ENCODE data around the gene SORCS2. TPM values are rescaled to one million over a fixed set of nuclear protein-coding genes. Genes with fewer than 3 reads are reported as not detected.

The SORCS2 gene
- total and polyA plus RNA-seq, 4 donors, result 2.2 to 7.7 (median 2.5) TPM

- H3K9me3 ChIP-seq (ENCODE audit: control insufficient read depth in 4 of 4, insufficient read depth in 3 of 4, low read length in 3 of 4), result peaks cover 0 to 2% (median 0%) of the 10 kb centered on the region in 4 donors
- no peak for ATAC-seq (ENCODE audit: insufficient read depth, low FRiP score)
- no peak overlapping the region for H3K27ac ChIP-seq (ENCODE audit: low read depth in 1 of 2, low read length in 1 of 2)
- H3K4me3 ChIP-seq, result no peak overlapping the region
- H3K27me3 ChIP-seq (ENCODE audit: control insufficient read depth in 3 of 3, insufficient read depth in 3 of 3, low read length in 2 of 3), result no peaks in the 10 kb centered on the region
- DNase-seq, result no peak
- 65% methylated on average over 12 of the region's 12 CpGs for WGBS, 2 donors
- no peak for TF ChIP-seq CTCF (IDR thresholded peaks at IDR 0.05; ENCODE audit: control extremely low read depth, extremely low read depth)
- peaks cover 0 to 3% (median 0%) of the 10 kb centered on the region in 5 donors for H3K4me1 ChIP-seq (ENCODE audit: control insufficient read depth in 5 of 5, insufficient read depth in 5 of 5, low read length in 5 of 5)
- no peak overlapping the region for H3K9ac ChIP-seq (ENCODE audit: insufficient read depth in 1 of 2, low read length in 2 of 2)
- peaks cover 0 to 17% (median 3%) of the 10 kb centered on the region in 4 donors for H3K36me3 ChIP-seq (ENCODE audit: control insufficient read depth in 4 of 4, insufficient read depth in 4 of 4, low read length in 4 of 4)
These were observed 566.9 kb downstream of the SORCS2 start for GRCh38 chr4:7759216-7759615.

DNA sequence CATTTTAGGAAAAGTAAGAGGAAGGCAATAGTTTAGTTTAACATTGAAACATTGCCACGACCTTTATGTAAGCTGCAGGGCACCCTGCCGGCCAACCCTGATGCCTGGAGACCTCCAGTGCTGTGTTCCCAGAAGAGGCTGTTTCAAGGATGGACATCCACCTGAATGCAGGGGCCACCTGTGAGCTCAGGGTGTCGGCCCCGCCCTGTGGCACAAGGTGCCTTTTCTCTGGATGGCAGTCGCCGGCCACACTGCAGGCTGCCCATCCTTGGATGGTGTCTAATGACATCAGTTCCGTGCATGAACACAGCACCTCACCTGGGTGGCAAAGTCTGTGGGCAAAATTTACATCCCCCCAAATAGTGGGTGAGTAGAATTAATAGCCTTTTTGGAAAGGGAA lies 567.3 kb downstream of the SORCS2 start:
- TF ChIP-seq CTCF (IDR thresholded peaks at IDR 0.05; ENCODE audit: control extremely low read depth, extremely low read depth), result no peak
- WGBS, 2 donors, result 91% methylated on average over 7 of the region's 7 CpGs
- Histone ChIP-seq H3K9ac (ENCODE audit: insufficient read depth in 1 of 2, low read length in 2 of 2) (no peak overlapping the region), H3K36me3 (ENCODE audit: control insufficient read depth in 4 of 4, insufficient read depth in 4 of 4, low read length in 4 of 4) (peaks cover 0 to 16% (median 3%) of the 10 kb centered on the region in 4 donors), H3K27ac (ENCODE audit: low read depth in 1 of 2, low read length in 1 of 2) (no peak overlapping the region), H3K4me3 (no peak overlapping the region), H3K4me1 (ENCODE audit: control insufficient read depth in 5 of 5, insufficient read depth in 5 of 5, low read length in 5 of 5) (peaks cover 0 to 3% (median 0%) of the 10 kb centered on the region in 5 donors), H3K9me3 (ENCODE audit: control insufficient read depth in 4 of 4, insufficient read depth in 3 of 4, low read length in 3 of 4) (peaks cover 0 to 2% (median 0%) of the 10 kb centered on the region in 4 donors), H3K27me3 (ENCODE audit: control insufficient read depth in 3 of 3, insufficient read depth in 3 of 3, low read length in 2 of 3) (no peaks in the 10 kb centered on the region)
- no peak for ATAC-seq (ENCODE audit: insufficient read depth, low FRiP score)
- no peak for DNase-seq

- H3K36me3 ChIP-seq (ENCODE audit: control insufficient read depth in 4 of 4, insufficient read depth in 4 of 4, low read length in 4 of 4), result peaks cover 0 to 16% (median 4%) of the 10 kb centered on the region in 4 donors
- peaks cover 0 to 3% (median 0%) of the 10 kb centered on the region in 5 donors for H3K4me1 ChIP-seq (ENCODE audit: control insufficient read depth in 5 of 5, insufficient read depth in 5 of 5, low read length in 5 of 5)
- H3K9ac ChIP-seq (ENCODE audit: insufficient read depth in 1 of 2, low read length in 2 of 2), result no peak overlapping the region
- no peak overlapping the region for H3K4me3 ChIP-seq
- no peaks in the 10 kb centered on the region for H3K27me3 ChIP-seq (ENCODE audit: control insufficient read depth in 3 of 3, insufficient read depth in 3 of 3, low read length in 2 of 3)
- no peak for DNase-seq
- no peak for TF ChIP-seq CTCF (IDR thresholded peaks at IDR 0.05; ENCODE audit: control extremely low read depth, extremely low read depth)
- WGBS, 2 donors, result 78 to 80% methylated on average over 9 of the region's 9 CpGs
- no peak for ATAC-seq (ENCODE audit: insufficient read depth, low FRiP score)
- H3K9me3 ChIP-seq (ENCODE audit: control insufficient read depth in 4 of 4, insufficient read depth in 3 of 4, low read length in 3 of 4), result peaks cover 0 to 4% (median 0%) of the 10 kb centered on the region in 4 donors
- no peak overlapping the region for H3K27ac ChIP-seq (ENCODE audit: low read depth in 1 of 2, low read length in 1 of 2)
These were observed 567.9 kb downstream of the SORCS2 start for GRCh38 chr4:7760228-7760627.

- DNase-seq (no peak), ATAC-seq (ENCODE audit: insufficient read depth, low FRiP score) (no peak)
- H3K9me3 ChIP-seq (ENCODE audit: control insufficient read depth in 4 of 4, insufficient read depth in 3 of 4, low read length in 3 of 4), result peaks cover 0 to 5% (median 0%) of the 10 kb centered on the region in 4 donors
- TF ChIP-seq CTCF (IDR thresholded peaks at IDR 0.05; ENCODE audit: control extremely low read depth, extremely low read depth), result no peak
- no peak overlapping the region for H3K9ac ChIP-seq (ENCODE audit: insufficient read depth in 1 of 2, low read length in 2 of 2)
- peaks cover 0 to 3% (median 0%) of the 10 kb centered on the region in 5 donors for H3K4me1 ChIP-seq (ENCODE audit: control insufficient read depth in 5 of 5, insufficient read depth in 5 of 5, low read length in 5 of 5)
- H3K4me3 ChIP-seq, result no peak overlapping the region
- no peaks in the 10 kb centered on the region for H3K27me3 ChIP-seq (ENCODE audit: control insufficient read depth in 3 of 3, insufficient read depth in 3 of 3, low read length in 2 of 3)
- WGBS, 2 donors, result 91 to 92% methylated on average over 16 of the region's 16 CpGs
- H3K27ac ChIP-seq (ENCODE audit: low read depth in 1 of 2, low read length in 1 of 2), result no peak overlapping the region
- H3K36me3 ChIP-seq (ENCODE audit: control insufficient read depth in 4 of 4, insufficient read depth in 4 of 4, low read length in 4 of 4), result peaks cover 0 to 17% (median 7%) of the 10 kb centered on the region in 4 donors
These were observed 568.4 kb downstream of the SORCS2 start for GRCh38 chr4:7760706-7761105.
